Astrocyte (in vitro differentiated cells and primary cell): ENCODE measurements around the gene UGT1A9. TPM values are rescaled to one million over a fixed set of nuclear protein-coding genes. Genes with fewer than 3 reads are reported as not detected.
A peak's percentile ranks its signal among the peaks of the same experiment; 100 is the strongest.
"Not testable (repeated sequence)": the region's sequence is repeated elsewhere in the genome, so short reads cannot be mapped to it uniquely, and the experiment has no call there.

Source experiments
- DNase-seq: peaks from one replicate; pipeline ENCODE4 v3.0.0-alpha.2; 2010; ENCODE audit warnings: low read depth
- FAIRE-seq: peaks from 2 replicates; lab custom pipeline; 2011; peaks lifted over from hg19 to GRCh38; lab: Jason Lieb, UNC
- H2AFZ ChIP-seq: 2 replicates; pipeline ENCODE4 v1.6.0; 2012; ENCODE audit warnings: low read depth, low read length, inconsistent platforms
- H3K27ac ChIP-seq: 2 replicates; pipeline ENCODE4 v1.5.1; 2011; ENCODE audit warnings: low read depth, low read length, inconsistent platforms
- H3K27me3 ChIP-seq: 2 replicates; pipeline ENCODE4 v1.6.0; 2011; ENCODE audit warnings: low read length, inconsistent platforms; ENCODE audit not compliant: insufficient read depth
- H3K36me3 ChIP-seq: 2 replicates; pipeline ENCODE4 v1.5.1; 2011; ENCODE audit warnings: low read length, inconsistent platforms; ENCODE audit not compliant: insufficient read depth
- H3K4me1 ChIP-seq: 2 replicates; pipeline ENCODE4 v1.5.1; 2011; ENCODE audit warnings: low read length, inconsistent platforms; ENCODE audit not compliant: insufficient read depth
- H3K4me2 ChIP-seq: 2 replicates; pipeline ENCODE4 v1.6.0; 2012; ENCODE audit warnings: low read length, inconsistent platforms
- H3K4me3 ChIP-seq: 2 replicates; pipeline ENCODE4 v1.5.1; 2011; ENCODE audit warnings: low read depth, mild to moderate bottlenecking, low read length, inconsistent platforms; ENCODE audit not compliant: insufficient read depth
- H3K79me2 ChIP-seq: 2 replicates; pipeline ENCODE4 v1.6.0; 2012; ENCODE audit warnings: mild to moderate bottlenecking, low read length, inconsistent platforms; ENCODE audit not compliant: insufficient read depth
- H3K9ac ChIP-seq: 2 replicates; pipeline ENCODE4 v1.6.0; 2012; ENCODE audit warnings: mild to moderate bottlenecking, low read length, inconsistent platforms
- H3K9me3 ChIP-seq: 2 replicates; pipeline ENCODE4 v1.5.1; 2012; ENCODE audit warnings: low read depth, mild to moderate bottlenecking, low read length, inconsistent platforms; ENCODE audit not compliant: insufficient read depth
- H4K20me1 ChIP-seq: 2 replicates; pipeline ENCODE4 v1.6.0; 2012; ENCODE audit warnings: low read length, inconsistent platforms; ENCODE audit not compliant: insufficient read depth
- H3K27ac Mint-ChIP-seq: one replicate; pipeline ENCODE4 v1.8.0; 2021; ENCODE audit warnings: mild to moderate bottlenecking, mixed read lengths; ENCODE audit not compliant: unreplicated experiment
- H3K27me3 Mint-ChIP-seq: one replicate; pipeline ENCODE4 v1.8.0; 2021; ENCODE audit warnings: low read depth, mixed read lengths; ENCODE audit not compliant: unreplicated experiment
- H3K36me3 Mint-ChIP-seq: one replicate; pipeline ENCODE4 v1.8.0; 2021; ENCODE audit warnings: low read depth, mixed read lengths; ENCODE audit not compliant: unreplicated experiment
- H3K4me1 Mint-ChIP-seq: one replicate; pipeline ENCODE4 v1.8.0; 2021; ENCODE audit warnings: low read depth, mixed read lengths; ENCODE audit not compliant: unreplicated experiment
- H3K4me3 Mint-ChIP-seq: one replicate; pipeline ENCODE4 v1.8.0; 2021; ENCODE audit warnings: mild to moderate bottlenecking, moderate library complexity, mixed read lengths; ENCODE audit not compliant: unreplicated experiment
- H3K9me3 Mint-ChIP-seq: one replicate; pipeline ENCODE4 v1.8.0; 2021; ENCODE audit warnings: mild to moderate bottlenecking, mixed read lengths; ENCODE audit not compliant: unreplicated experiment
- EZH2 ChIP-seq: IDR thresholded peaks from 2 replicates; pipeline ENCODE4 v1.6.1; 2012; ENCODE audit warnings: mild to moderate bottlenecking, low read length, inconsistent platforms; ENCODE audit not compliant: insufficient read depth
- total RNA-seq: library from RNA; stranded (reverse); gene quantifications from 2 replicates; pipeline ENCODE4 v1.2.1, GENCODE V29; 2021
- TF ChIP-seq, protein P1 (sequence below): IDR thresholded peaks from 2 replicates; pipeline ENCODE4 v1.5.1; 2011; ENCODE audit warnings: low read depth, mild to moderate bottlenecking, inconsistent platforms, low read length, moderate library complexity; ENCODE audit not compliant: insufficient read depth

UGT1A9 gene
- total RNA-seq, 1 donor from 2014 or later, result not detected

DNA sequence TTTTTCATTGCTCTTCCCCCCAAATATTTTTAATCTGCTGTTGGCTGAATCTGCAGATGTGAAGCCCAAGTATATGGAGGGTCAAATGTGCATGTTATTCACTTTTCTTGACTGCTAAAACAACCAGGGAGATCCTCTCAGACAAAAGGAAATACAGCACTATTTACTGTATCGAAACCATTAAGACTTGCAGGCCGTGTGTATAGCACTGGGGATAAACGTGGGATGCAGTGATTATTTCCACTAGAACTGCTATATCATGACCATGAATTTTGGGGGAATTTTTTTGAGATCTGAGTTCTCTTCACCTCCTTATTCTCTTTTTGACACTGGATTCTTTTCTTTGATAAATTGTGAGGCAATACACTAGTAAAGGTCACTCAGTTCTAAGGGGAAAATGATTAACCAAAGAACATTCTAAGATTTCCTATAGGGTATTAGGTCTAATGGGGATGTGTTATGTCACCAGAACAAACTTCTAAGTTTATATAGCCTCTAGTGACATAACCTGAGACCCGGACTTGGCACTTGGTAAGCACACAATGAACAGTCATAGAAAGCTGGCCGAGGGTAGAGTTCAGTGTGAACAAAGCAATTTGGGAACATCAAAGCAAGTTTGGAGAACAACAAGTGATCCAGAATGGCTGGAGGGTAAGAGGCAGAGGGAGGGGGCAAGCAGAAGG lies 73.5 kb downstream of the UGT1A9 start:
- H3K4me3 ChIP-seq, result no peak overlapping the region
- no peaks in the 10 kb centered on the region for H3K4me1 Mint-ChIP-seq
- no peaks in the 10 kb centered on the region for H3K36me3 Mint-ChIP-seq
- no peak overlapping the region for H3K4me2 ChIP-seq
- H4K20me1 ChIP-seq, result no peaks in the 10 kb centered on the region
- no peak overlapping the region for H3K9ac ChIP-seq
- H2AFZ ChIP-seq, result no peak overlapping the region
- H3K9me3 ChIP-seq, result no peaks in the 10 kb centered on the region
- TF ChIP-seq, protein P1, sequence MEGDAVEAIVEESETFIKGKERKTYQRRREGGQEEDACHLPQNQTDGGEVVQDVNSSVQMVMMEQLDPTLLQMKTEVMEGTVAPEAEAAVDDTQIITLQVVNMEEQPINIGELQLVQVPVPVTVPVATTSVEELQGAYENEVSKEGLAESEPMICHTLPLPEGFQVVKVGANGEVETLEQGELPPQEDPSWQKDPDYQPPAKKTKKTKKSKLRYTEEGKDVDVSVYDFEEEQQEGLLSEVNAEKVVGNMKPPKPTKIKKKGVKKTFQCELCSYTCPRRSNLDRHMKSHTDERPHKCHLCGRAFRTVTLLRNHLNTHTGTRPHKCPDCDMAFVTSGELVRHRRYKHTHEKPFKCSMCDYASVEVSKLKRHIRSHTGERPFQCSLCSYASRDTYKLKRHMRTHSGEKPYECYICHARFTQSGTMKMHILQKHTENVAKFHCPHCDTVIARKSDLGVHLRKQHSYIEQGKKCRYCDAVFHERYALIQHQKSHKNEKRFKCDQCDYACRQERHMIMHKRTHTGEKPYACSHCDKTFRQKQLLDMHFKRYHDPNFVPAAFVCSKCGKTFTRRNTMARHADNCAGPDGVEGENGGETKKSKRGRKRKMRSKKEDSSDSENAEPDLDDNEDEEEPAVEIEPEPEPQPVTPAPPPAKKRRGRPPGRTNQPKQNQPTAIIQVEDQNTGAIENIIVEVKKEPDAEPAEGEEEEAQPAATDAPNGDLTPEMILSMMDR, result no peak
- no peak for TF ChIP-seq EZH2
- no peaks in the 10 kb centered on the region for H3K4me1 ChIP-seq
- peaks cover 32% of the 10 kb centered on the region for H3K27me3 Mint-ChIP-seq
- H3K27ac ChIP-seq, result no peak overlapping the region
- DNase-seq, result no peak
- H3K79me2 ChIP-seq, result no peaks in the 10 kb centered on the region
- H3K27ac Mint-ChIP-seq, result no peak overlapping the region
- no peak for FAIRE-seq
- H3K36me3 ChIP-seq, result no peaks in the 10 kb centered on the region
- H3K9me3 Mint-ChIP-seq, result peaks cover 9% of the 10 kb centered on the region
- no peaks in the 10 kb centered on the region for H3K27me3 ChIP-seq
- H3K4me3 Mint-ChIP-seq, result no peak overlapping the region

DNA sequence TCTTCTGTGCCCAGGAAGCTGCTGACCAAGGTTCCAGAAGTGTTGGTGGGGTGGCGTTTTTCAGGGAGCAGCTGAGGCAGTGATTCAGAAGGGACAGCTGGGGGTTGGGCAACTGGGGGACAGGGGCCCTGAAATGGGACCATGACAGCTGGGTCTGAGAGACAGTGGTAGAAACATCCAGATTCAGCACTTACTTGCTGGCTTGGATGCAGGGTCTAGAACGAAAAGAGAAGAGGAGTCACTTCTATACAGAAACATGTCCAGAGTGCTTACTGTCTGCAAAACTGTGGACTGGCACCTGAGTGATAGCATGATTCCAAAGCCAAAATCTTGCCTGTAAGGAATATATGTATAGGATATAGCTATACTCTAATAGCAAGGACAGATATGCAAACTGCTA lies 74.1 kb downstream of the UGT1A9 start:
- not testable (repeated sequence) for H3K27me3 ChIP-seq, H3K4me1 Mint-ChIP-seq, DNase-seq, H4K20me1 ChIP-seq, H3K36me3 ChIP-seq, H3K4me1 ChIP-seq, H3K36me3 Mint-ChIP-seq, H3K27ac ChIP-seq, H2AFZ ChIP-seq, H3K9ac ChIP-seq, H3K79me2 ChIP-seq, H3K4me3 Mint-ChIP-seq, H3K4me3 ChIP-seq, FAIRE-seq, H3K4me2 ChIP-seq, H3K9me3 ChIP-seq, H3K27ac Mint-ChIP-seq
- peaks cover 10% of the 10 kb centered on the region for H3K9me3 Mint-ChIP-seq
- H3K27me3 Mint-ChIP-seq, result peaks cover 31% of the 10 kb centered on the region

DNA sequence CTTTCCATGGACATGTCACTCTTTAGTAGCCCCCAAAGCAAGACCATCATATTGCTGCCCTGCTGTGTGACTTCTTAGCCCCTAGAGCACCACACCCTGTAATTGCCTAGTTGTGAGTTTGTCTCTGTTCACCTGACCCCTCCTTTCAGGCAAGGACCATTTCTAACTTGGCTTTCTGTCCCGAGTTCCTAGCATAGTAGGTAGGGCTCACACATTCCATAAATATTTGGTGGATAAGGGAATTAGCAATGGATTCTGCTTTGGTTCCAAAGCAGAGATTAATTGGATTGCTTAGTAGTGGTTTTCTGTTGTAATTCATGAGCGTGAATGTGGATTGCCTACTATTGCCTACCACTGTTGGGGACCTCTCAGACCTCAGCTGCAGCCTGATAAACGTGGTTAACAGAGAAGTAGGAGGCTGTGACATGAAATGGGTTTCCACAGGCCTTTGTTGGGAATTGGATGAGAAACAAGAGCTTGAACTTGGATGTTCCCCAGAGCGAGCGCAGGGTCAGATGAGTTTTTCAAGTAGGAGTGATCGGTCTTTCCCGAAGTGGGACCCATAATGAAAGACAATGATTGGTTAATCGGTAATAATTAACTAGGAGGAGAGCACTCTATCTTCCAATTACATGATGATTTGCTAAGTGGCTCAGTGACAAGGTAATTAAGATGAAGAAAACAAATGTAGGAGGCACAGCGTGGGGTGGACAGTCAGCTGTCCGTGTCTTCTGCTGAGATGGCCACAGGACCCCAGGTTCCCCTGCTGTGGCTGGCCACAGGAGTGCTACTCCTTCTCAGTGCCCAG lies 75.0 kb downstream of the UGT1A9 start:
- H3K36me3 Mint-ChIP-seq, result no peaks in the 10 kb centered on the region
- H3K27ac Mint-ChIP-seq, result no peak overlapping the region
- H4K20me1 ChIP-seq, result no peaks in the 10 kb centered on the region
- H3K27ac ChIP-seq, result no peak overlapping the region
- no peaks in the 10 kb centered on the region for H3K36me3 ChIP-seq
- no peak overlapping the region for H3K9ac ChIP-seq
- no peaks in the 10 kb centered on the region for H3K9me3 ChIP-seq
- no peak overlapping the region for H3K4me3 ChIP-seq
- H3K27me3 ChIP-seq, result no peaks in the 10 kb centered on the region
- H3K4me1 ChIP-seq, result no peaks in the 10 kb centered on the region
- peaks cover 26% of the 10 kb centered on the region for H3K27me3 Mint-ChIP-seq
- peaks cover 17% of the 10 kb centered on the region for H3K9me3 Mint-ChIP-seq
- no peaks in the 10 kb centered on the region for H3K79me2 ChIP-seq
- DNase-seq, result peak; percentile 77
- no peak for FAIRE-seq
- TF ChIP-seq, protein P1, result no peak
- TF ChIP-seq EZH2, result no peak
- no peak overlapping the region for H3K4me2 ChIP-seq
- H3K4me1 Mint-ChIP-seq, result no peaks in the 10 kb centered on the region
- no peak overlapping the region for H3K4me3 Mint-ChIP-seq
- no peak overlapping the region for H2AFZ ChIP-seq
